GM12878 (cell line): ENCODE results near the gene ESYT3. TPM values are rescaled to one million over a fixed set of nuclear protein-coding genes. Genes with fewer than 3 reads are reported as not detected.

Source experiments
- ATAC-seq: fragments of 200-7000 bp; cut with Tn5 transposase; 3 replicates; pipeline ENCODE4 v1.9.1; 2020; ENCODE audit warnings: mild to moderate bottlenecking, moderate library complexity
- BruUV-seq: library from RNA; stranded (reverse); fragments of 400-500 nt; replicated peaks from 2 replicates; lab custom pipeline; 2021; lab: Mats Ljungman, UMichigan
- CTCF ChIA-PET: fragments of 300-600 bp; sonication (Branson Sonifier 250); formaldehyde crosslinking; extraction: SDS; loops from one replicate; lab custom pipeline; 2021; ENCODE audit warnings: inconsistent platforms; lab: Yijun Ruan, JAX
- POLR2A ChIA-PET: fragments of 350-600 bp; formaldehyde crosslinking; extraction: SDS; loops from one replicate; lab custom pipeline; 2021; ENCODE audit warnings: inconsistent platforms; lab: Charles Lee
- RAD21 ChIA-PET: fragments of 300-600 bp; sonication (Branson Sonifier 250); formaldehyde crosslinking; loops from one replicate; lab custom pipeline; 2023; ENCODE audit warnings: antibody characterized with exemption; ENCODE audit not compliant: unreplicated experiment; lab: Charles Lee
- SMC1A ChIA-PET: fragments of 300-600 bp; sonication (Branson Sonifier 250); formaldehyde crosslinking; loops from one replicate; lab custom pipeline; 2023; ENCODE audit not compliant: unreplicated experiment, uncharacterized antibody; lab: Charles Lee
- DNase-seq: peaks from one replicate; pipeline ENCODE4 v3.0.0-alpha.2; 2011; ENCODE audit warnings: low read depth, low spot score
- FAIRE-seq: peaks from 3 replicates; lab custom pipeline; 2011; peaks lifted over from hg19 to GRCh38; lab: Jason Lieb, UNC
- H2AFZ ChIP-seq: 2 replicates; pipeline ENCODE4 v1.6.0; 2011; ENCODE audit warnings: low read depth, low read length, control low read depth; ENCODE audit not compliant: control insufficient read depth
- H3K27ac ChIP-seq: 2 replicates; pipeline ENCODE4 v1.5.1; 2011; ENCODE audit warnings: control low read depth; ENCODE audit not compliant: control insufficient read depth, insufficient read depth
- H3K27me3 ChIP-seq, 2 experiments: replicated peaks in 1 of 2; 2 replicates each; pipeline versions ENCODE4 v1.6.0 to v1.6.1; 2011; ENCODE audit warnings: low read length in 1 of 2; ENCODE audit not compliant: control insufficient read depth in 2 of 2, insufficient read depth in 2 of 2
- H3K36me3 ChIP-seq, 2 experiments: 2 replicates each; pipeline ENCODE4 v1.5.1; 2011; ENCODE audit warnings: low read length in 1 of 2; ENCODE audit not compliant: control insufficient read depth in 2 of 2, insufficient read depth in 2 of 2
- H3K4me1 ChIP-seq: 2 replicates; pipeline ENCODE4 v1.6.1; 2011; ENCODE audit warnings: mild to moderate bottlenecking, low read length, moderate library complexity, mixed read lengths; ENCODE audit not compliant: control insufficient read depth, insufficient read depth
- H3K4me2 ChIP-seq: 2 replicates; pipeline ENCODE4 v1.6.0; 2011; ENCODE audit warnings: control low read depth; ENCODE audit not compliant: control insufficient read depth, insufficient read depth
- H3K4me3 ChIP-seq: fragments of 200-600 bp; sonication (generic); 2 replicates; pipeline ENCODE4 v1.5.1; 2016
- H3K79me2 ChIP-seq: 2 replicates; pipeline ENCODE4 v1.6.0; 2011; ENCODE audit warnings: low read length; ENCODE audit not compliant: control insufficient read depth, insufficient read depth
- H3K9ac ChIP-seq: 2 replicates; pipeline ENCODE4 v1.8.0; 2011; ENCODE audit warnings: low read length, control low read depth, mixed read lengths; ENCODE audit not compliant: control insufficient read depth, insufficient read depth
- H3K9me3 ChIP-seq: replicated peaks from 3 replicates; pipeline ENCODE4 v1.5.1; 2011; ENCODE audit warnings: mild to moderate bottlenecking, low read length; ENCODE audit not compliant: control insufficient read depth, insufficient read depth
- H4K20me1 ChIP-seq: 2 replicates; pipeline ENCODE4 v1.6.0; 2011; ENCODE audit not compliant: control insufficient read depth, insufficient read depth
- GATAD2B ChIP-seq: fragments of 450-650 bp; conservative IDR thresholded peaks from 2 replicates; pipeline ENCODE4 v1.6.1; 2017; ENCODE audit warnings: low read depth, mild to moderate bottlenecking, moderate library complexity
- HCFC1 ChIP-seq: fragments of 150-350 bp; IDR thresholded peaks from 2 replicates; pipeline ENCODE4 v1.6.1; 2014; ENCODE audit warnings: low read length
- IKZF1 ChIP-seq: fragments of 450-650 bp; conservative IDR thresholded peaks from 2 replicates; pipeline ENCODE4 v1.6.1; 2017; ENCODE audit warnings: antibody characterized with exemption, mild to moderate bottlenecking
- IRF5 ChIP-seq: fragments of 450-650 bp; IDR thresholded peaks from 2 replicates; pipeline ENCODE4 v1.6.1; 2017; ENCODE audit warnings: borderline replicate concordance
- PML ChIP-seq: IDR thresholded peaks from 2 replicates; pipeline ENCODE4 v1.6.1; 2012; ENCODE audit warnings: low read length, inconsistent platforms
- POU2F2 ChIP-seq: IDR thresholded peaks from 3 replicates; pipeline ENCODE4 v1.6.1; 2011; ENCODE audit warnings: low read depth, mild to moderate bottlenecking, low read length, borderline replicate concordance
- RCOR1 ChIP-seq: conservative IDR thresholded peaks from 2 replicates; pipeline ENCODE4 v1.6.1; 2012; ENCODE audit warnings: low read depth, low read length, improper control_type of control experiment
- RFX5 ChIP-seq: IDR thresholded peaks from 2 replicates; pipeline ENCODE4 v1.6.1; 2011; ENCODE audit warnings: low read depth, low read length, improper control_type of control experiment
- TAF1 ChIP-seq: IDR thresholded peaks from 2 replicates; pipeline ENCODE4 v1.6.1; 2011; ENCODE audit warnings: mild to moderate bottlenecking, low read depth, low read length, borderline replicate concordance
- USF1 ChIP-seq: IDR thresholded peaks from 2 replicates; pipeline ENCODE4 v1.6.1; 2011; ENCODE audit warnings: borderline replicate concordance, low read depth, mild to moderate bottlenecking, moderate library complexity, mixed read lengths, low read length; ENCODE audit not compliant: insufficient read depth; ENCODE audit errors: extremely low read length
- ZBTB40 ChIP-seq: fragments of 450-650 bp; IDR thresholded peaks from 2 replicates; pipeline ENCODE4 v1.6.1; 2016; ENCODE audit warnings: mild to moderate bottlenecking, moderate library complexity, borderline replicate concordance
- in situ Hi-C: fragments of 300-500 bp; cut with MboI; formaldehyde crosslinking; loops from 9 replicates; pipeline ENCODE4 v1.14.3; 2018; ENCODE audit warnings: mixed read lengths
- intact Hi-C: fragments of 100-400 bp; cut with micrococcal nuclease; formaldehyde crosslinking; loops from one replicate; pipeline ENCODE4 v1.14.2; 2022; ENCODE audit not compliant: unreplicated experiment
- polyA plus RNA-seq, 11 experiments: library from polyadenylated mRNA; depleted of rRNA in 4 of 11; unstranded in 6 of 11; stranded (reverse) in 5 of 11; fragments of >200 nt; fragmentation: Nextera tagmentation in 4 of 11; fragmentation: Illumina TruSeq in 1 of 11; extraction: Ambion mirVana in 4 of 11; extraction: Trizol in 1 of 11; gene quantifications; 1 replicate in 1 of 11; 2 replicates in 10 of 11; pipeline versions ENCODE4 v1.2.1 to v1.2.3, GENCODE V29; 2011 to 2016; ENCODE audit warnings: inconsistent platforms in 2 of 11, missing spikeins in 2 of 11, low read depth in 1 of 11
- total RNA-seq, 4 experiments: library from RNA; depleted of rRNA in 3 of 4; stranded (reverse); fragments of >200 nt in 3 of 4; fragmentation: Illumina TruSeq in 1 of 4; extraction: Trizol in 1 of 4; gene quantifications; 2 replicates each; pipeline versions ENCODE4 v1.2.1 to v1.2.3, GENCODE V29; 2013 to 2021
- TF ChIP-seq, protein P1 (sequence below): IDR thresholded peaks from 2 replicates; pipeline ENCODE4 v1.6.1; 2011; ENCODE audit warnings: borderline replicate concordance, low read depth, mild to moderate bottlenecking, moderate library complexity, low read length; ENCODE audit not compliant: insufficient read depth, poor library complexity, severe bottlenecking

Gene ESYT3
- total and polyA plus RNA-seq, 10 of the 15 experiments (the other 5 are each of a cell fraction or from before 2014, with no cell fraction given) = not detected

DNA sequence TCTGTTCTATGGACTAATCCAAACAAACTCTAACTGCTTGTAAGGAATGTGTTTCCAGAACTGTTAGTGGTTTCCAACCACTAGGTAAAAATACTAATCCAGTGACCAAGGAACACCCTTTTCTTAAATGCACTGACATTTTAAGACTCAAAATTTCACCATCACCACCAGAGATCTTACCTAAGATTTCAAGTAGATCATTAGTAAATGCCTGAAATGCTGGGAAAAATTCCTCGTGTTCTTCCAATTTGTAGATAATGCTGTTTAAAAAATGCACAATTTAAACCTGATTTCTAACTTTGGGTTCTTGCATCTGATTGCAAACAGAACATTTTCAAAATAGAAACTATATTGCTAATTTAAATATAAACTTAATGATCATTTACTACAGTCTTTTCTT, 63.4 kb downstream of the ESYT3 start (continued):
- TF ChIP-seq ZBTB40 (no peak), IRF5 (no peak), PML (no peak), TAF1 (no peak), RFX5 (no peak), GATAD2B (no peak), HCFC1 (no peak), RCOR1 (no peak), IKZF1 (no peak)

- in situ Hi-C loops (no loop called here), intact Hi-C loops (no loop called here)
- CTCF ChIA-PET = no interaction called here
- TF ChIP-seq, protein P1, sequence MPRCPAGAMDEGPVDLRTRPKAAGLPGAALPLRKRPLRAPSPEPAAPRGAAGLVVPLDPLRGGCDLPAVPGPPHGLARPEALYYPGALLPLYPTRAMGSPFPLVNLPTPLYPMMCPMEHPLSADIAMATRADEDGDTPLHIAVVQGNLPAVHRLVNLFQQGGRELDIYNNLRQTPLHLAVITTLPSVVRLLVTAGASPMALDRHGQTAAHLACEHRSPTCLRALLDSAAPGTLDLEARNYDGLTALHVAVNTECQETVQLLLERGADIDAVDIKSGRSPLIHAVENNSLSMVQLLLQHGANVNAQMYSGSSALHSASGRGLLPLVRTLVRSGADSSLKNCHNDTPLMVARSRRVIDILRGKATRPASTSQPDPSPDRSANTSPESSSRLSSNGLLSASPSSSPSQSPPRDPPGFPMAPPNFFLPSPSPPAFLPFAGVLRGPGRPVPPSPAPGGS = no peak
- TF ChIP-seq POU2F2 (no peak), USF1 (no peak)
These were observed 64.6 kb downstream of the ESYT3 start for GRCh38 chr3:138498991-138499390.

More at GRCh38 chr3:138498991-138499390, 64.6 kb downstream of the ESYT3 start:
- Histone ChIP-seq H3K36me3 (no peaks in the 10 kb centered on the region), H3K9me3 (no peaks in the 10 kb centered on the region), H2AFZ (no peak overlapping the region), H3K4me3 (no peak overlapping the region), H3K27me3 (no peaks in the 10 kb centered on the region), H3K27ac (no peak overlapping the region), H3K4me2 (no peak overlapping the region), H3K9ac (no peak overlapping the region), H4K20me1 (no peaks in the 10 kb centered on the region), H3K4me1 (no peaks in the 10 kb centered on the region), H3K79me2 (no peaks in the 10 kb centered on the region)
- POLR2A ChIA-PET = no interaction called here
- no TSS peak for BruUV-seq
- SMC1A ChIA-PET = no interaction called here
- DNase-seq (no peak), FAIRE-seq (no peak), ATAC-seq (no peak)
- RAD21 ChIA-PET = no interaction called here
